Fibroblast of lung (primary cell): ENCODE results near the gene TNK2. TPM values are rescaled to one million over a fixed set of nuclear protein-coding genes. Genes with fewer than 3 reads are reported as not detected.

Experiments used
- DNase-seq, 2 donors: peaks; one replicate each; pipeline versions ENCODE4 v3.0.0 to v3.0.0-alpha.2; 2010; ENCODE audit warnings: low read depth in 2 of 2
- H2AFZ ChIP-seq: 2 replicates; pipeline ENCODE4 v1.5.1; 2012; ENCODE audit warnings: low read length, control low read depth, inconsistent platforms
- H3K27ac ChIP-seq: 2 replicates; pipeline ENCODE4 v1.5.1; 2011; ENCODE audit warnings: low read length, control low read depth; ENCODE audit not compliant: insufficient read depth
- H3K27me3 ChIP-seq: 2 replicates; pipeline ENCODE4 v1.5.1; 2011; ENCODE audit warnings: mild to moderate bottlenecking, low read length; ENCODE audit not compliant: control insufficient read depth, insufficient read depth
- H3K36me3 ChIP-seq: 2 replicates; pipeline ENCODE4 v1.5.1; 2011; ENCODE audit warnings: low read length; ENCODE audit not compliant: control insufficient read depth, insufficient read depth
- H3K4me1 ChIP-seq: 2 replicates; pipeline ENCODE4 v1.5.1; 2011; ENCODE audit warnings: low read length; ENCODE audit not compliant: control insufficient read depth, insufficient read depth; ENCODE audit errors: extremely low read depth
- H3K4me2 ChIP-seq: 2 replicates; pipeline ENCODE4 v1.5.1; 2011; ENCODE audit warnings: low read length, control low read depth; ENCODE audit not compliant: insufficient read depth; ENCODE audit errors: extremely low read depth
- H3K4me3 ChIP-seq, 4 experiments: fragments of 200-600 bp in 1 of 4; sonication (generic) in 1 of 4; replicated peaks in 1 of 4; 2 replicates each; pipeline ENCODE4 v1.5.1; 2011 to 2016; ENCODE audit warnings: low read length in 4 of 4, low read depth in 3 of 4, mild to moderate bottlenecking in 3 of 4, control low read depth in 2 of 4, inconsistent platforms in 1 of 4, mixed read lengths in 1 of 4; ENCODE audit not compliant: insufficient read depth in 1 of 4; ENCODE audit errors: control extremely low read depth in 1 of 4
- H3K79me2 ChIP-seq: 2 replicates; pipeline ENCODE4 v1.5.1; 2012; ENCODE audit warnings: mild to moderate bottlenecking, low read length, inconsistent platforms; ENCODE audit not compliant: control insufficient read depth, insufficient read depth
- H3K9ac ChIP-seq: 2 replicates; pipeline ENCODE4 v1.5.1; 2011; ENCODE audit warnings: mild to moderate bottlenecking, low read length, control low read depth; ENCODE audit not compliant: insufficient read depth
- H3K9me3 ChIP-seq: 2 replicates; pipeline ENCODE4 v1.5.1; 2012; ENCODE audit warnings: low read depth, low read length; ENCODE audit not compliant: control insufficient read depth, insufficient read depth
- H4K20me1 ChIP-seq: 2 replicates; pipeline ENCODE4 v1.5.1; 2011; ENCODE audit warnings: low read length; ENCODE audit not compliant: control insufficient read depth, insufficient read depth; ENCODE audit errors: extremely low read depth
- EZH2 ChIP-seq: IDR thresholded peaks from 2 replicates; pipeline ENCODE4 v1.5.1; 2012; ENCODE audit warnings: low read length, control low read depth, mild to moderate bottlenecking; ENCODE audit errors: missing control alignments
- polyA plus RNA-seq, 2 donors: library from polyadenylated mRNA; depleted of rRNA in 1 of 2; stranded (reverse) in 1 of 2; unstranded in 1 of 2; fragments of >200 nt; gene quantifications; 2 replicates each; pipeline ENCODE4 v1.2.1, GENCODE V29; 2011 to 2012; ENCODE audit warnings: missing spikeins in 1 of 2
- total RNA-seq: library from RNA; depleted of rRNA; stranded (reverse); fragments of >200 nt; gene quantifications from 2 replicates; pipeline ENCODE4 v1.2.1, GENCODE V29; 2014
- TF ChIP-seq, protein P1 (sequence below), 2 donors: IDR thresholded peaks in 1 of 2; conservative IDR thresholded peaks in 1 of 2; 1 replicate in 1 of 2; 2 replicates in 1 of 2; pipeline ENCODE4 v1.5.1; 2011 to 2012; ENCODE audit warnings: low read length in 2 of 2, control low read depth in 1 of 2, inconsistent platforms in 1 of 2, low read depth in 1 of 2, mild to moderate bottlenecking in 1 of 2

TNK2 gene
- total and polyA plus RNA-seq, 2 donors (not counting 1 experiment from before 2014, with no cell fraction given): 2.5 to 10.7 TPM

DNA sequence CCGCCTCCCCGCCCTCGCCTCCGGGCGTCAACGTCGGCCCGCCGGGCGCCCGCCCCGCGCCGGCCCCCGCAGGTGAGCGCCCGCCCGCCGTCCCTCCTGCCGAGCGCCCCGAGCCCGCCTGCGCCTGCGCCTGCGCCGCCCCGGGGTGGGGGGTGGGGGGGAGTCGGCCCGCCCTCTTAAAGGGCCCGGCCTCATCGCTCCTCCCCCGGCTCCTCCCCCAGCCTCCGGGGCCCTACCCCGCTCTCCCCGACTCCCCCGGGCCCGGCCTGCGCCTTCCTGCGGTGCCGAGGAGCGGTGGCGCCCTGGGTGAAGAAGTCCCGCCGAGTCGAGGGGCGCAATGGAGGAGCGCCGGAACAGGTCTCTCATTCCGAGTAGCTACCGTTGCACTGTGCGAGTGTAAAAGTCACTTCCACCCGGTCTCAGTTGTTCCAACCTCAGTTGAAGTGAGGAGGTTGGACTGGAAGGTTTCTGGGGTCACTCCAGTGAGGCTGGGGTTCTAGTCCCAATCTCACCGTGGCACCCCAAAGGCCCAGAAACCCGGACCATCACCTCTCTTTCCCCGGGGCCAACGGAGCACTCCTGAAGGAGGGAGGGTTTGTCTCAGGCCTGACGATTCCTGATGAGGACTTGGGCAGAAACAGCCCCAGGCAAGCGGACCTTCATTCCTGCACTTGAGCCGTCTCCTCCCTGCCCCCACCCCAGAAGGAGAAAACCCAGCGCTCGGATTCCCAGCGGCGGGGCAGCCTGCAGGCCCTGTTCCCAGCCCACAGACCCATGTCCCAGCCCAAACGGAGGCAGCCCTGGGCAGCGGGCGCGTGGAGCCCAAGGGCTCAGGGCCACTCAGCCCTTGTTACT is 1.5 kb upstream of the TNK2 start:
- H3K27ac ChIP-seq: no peak overlapping the region
- peaks cover 15% of the 10 kb centered on the region for H3K4me1 ChIP-seq
- no peaks in the 10 kb centered on the region for H3K27me3 ChIP-seq
- H3K9me3 ChIP-seq: no peaks in the 10 kb centered on the region
- H3K9ac ChIP-seq: peak overlapping the region; percentile 55
- DNase-seq: peak; percentile 71 to 72
- no peaks in the 10 kb centered on the region for H4K20me1 ChIP-seq
- peaks cover 6% of the 10 kb centered on the region for H3K79me2 ChIP-seq
- peak overlapping the region; percentile 40 to 58 (median 51) for H3K4me3 ChIP-seq
- TF ChIP-seq, protein P1, sequence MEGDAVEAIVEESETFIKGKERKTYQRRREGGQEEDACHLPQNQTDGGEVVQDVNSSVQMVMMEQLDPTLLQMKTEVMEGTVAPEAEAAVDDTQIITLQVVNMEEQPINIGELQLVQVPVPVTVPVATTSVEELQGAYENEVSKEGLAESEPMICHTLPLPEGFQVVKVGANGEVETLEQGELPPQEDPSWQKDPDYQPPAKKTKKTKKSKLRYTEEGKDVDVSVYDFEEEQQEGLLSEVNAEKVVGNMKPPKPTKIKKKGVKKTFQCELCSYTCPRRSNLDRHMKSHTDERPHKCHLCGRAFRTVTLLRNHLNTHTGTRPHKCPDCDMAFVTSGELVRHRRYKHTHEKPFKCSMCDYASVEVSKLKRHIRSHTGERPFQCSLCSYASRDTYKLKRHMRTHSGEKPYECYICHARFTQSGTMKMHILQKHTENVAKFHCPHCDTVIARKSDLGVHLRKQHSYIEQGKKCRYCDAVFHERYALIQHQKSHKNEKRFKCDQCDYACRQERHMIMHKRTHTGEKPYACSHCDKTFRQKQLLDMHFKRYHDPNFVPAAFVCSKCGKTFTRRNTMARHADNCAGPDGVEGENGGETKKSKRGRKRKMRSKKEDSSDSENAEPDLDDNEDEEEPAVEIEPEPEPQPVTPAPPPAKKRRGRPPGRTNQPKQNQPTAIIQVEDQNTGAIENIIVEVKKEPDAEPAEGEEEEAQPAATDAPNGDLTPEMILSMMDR (conservative IDR thresholded peaks at IDR 0.05 in 1 of 2, IDR thresholded peaks at IDR 0.05 in 1 of 2; ENCODE audit: low read depth in 1 of 2, low read length in 2 of 2): no peak
- TF ChIP-seq EZH2: no peak
- peak overlapping the region; percentile 84 for H2AFZ ChIP-seq
- peak overlapping the region; percentile 90 for H3K4me2 ChIP-seq
- no peaks in the 10 kb centered on the region for H3K36me3 ChIP-seq

GRCh38 chr3:195908694-195909581 is 587 bp upstream of the TNK2 start:
- no peak overlapping the region for H2AFZ ChIP-seq

GRCh38 chr3:195907684-195907933 is 742 bp downstream of the TNK2 start:
- DNase-seq: no peak
- Histone ChIP-seq H3K27ac (no peak overlapping the region), H2AFZ (no peak overlapping the region), H3K4me1 (peaks cover 11% of the 10 kb centered on the region), H3K36me3 (no peaks in the 10 kb centered on the region), H3K4me3 (peak overlapping the region; percentile 49 to 64 (median 57)), H3K9ac (no peak overlapping the region), H3K79me2 (peaks cover 8% of the 10 kb centered on the region), H4K20me1 (no peaks in the 10 kb centered on the region), H3K27me3 (no peaks in the 10 kb centered on the region), H3K9me3 (no peaks in the 10 kb centered on the region), H3K4me2 (peak overlapping the region; percentile 88)
- TF ChIP-seq, protein P1 (conservative IDR thresholded peaks at IDR 0.05 in 1 of 2, IDR thresholded peaks at IDR 0.05 in 1 of 2; ENCODE audit: low read depth in 1 of 2, low read length in 2 of 2): no peak
- no peak for TF ChIP-seq EZH2

More at GRCh38 chr3:195908694-195909581, 587 bp upstream of the TNK2 start:
- peaks cover 8% of the 10 kb centered on the region for H3K79me2 ChIP-seq
- H3K9me3 ChIP-seq: no peaks in the 10 kb centered on the region
- H3K4me1 ChIP-seq: peaks cover 11% of the 10 kb centered on the region
- H3K27ac ChIP-seq: no peak overlapping the region
- H4K20me1 ChIP-seq: no peaks in the 10 kb centered on the region
- H3K4me3 ChIP-seq: peak overlapping the region; percentile 49 to 64 (median 57)
- DNase-seq: no peak
- H3K27me3 ChIP-seq: no peaks in the 10 kb centered on the region
- TF ChIP-seq EZH2: no peak
- TF ChIP-seq, protein P1 (conservative IDR thresholded peaks at IDR 0.05 in 1 of 2, IDR thresholded peaks at IDR 0.05 in 1 of 2; ENCODE audit: low read depth in 1 of 2, low read length in 2 of 2): no peak
- H3K4me2 ChIP-seq: peak overlapping the region; percentile 88
- H3K9ac ChIP-seq: peak overlapping the region; percentile 37
- H3K36me3 ChIP-seq: no peaks in the 10 kb centered on the region
